Mesothelial cell of epicardium (in vitro differentiated cells): ENCODE measurements around the gene HTRA1. TPM values are rescaled to one million over a fixed set of nuclear protein-coding genes. Genes with fewer than 3 reads are reported as not detected.

Source experiments
- DNase-seq, 2 experiments: peaks; one replicate each; pipeline ENCODE4 v3.0.0; 2021; ENCODE audit warnings: low spot score in 2 of 2; ENCODE audit not compliant: unreplicated experiment in 2 of 2
- H3K27ac Mint-ChIP-seq: 2 replicates; pipeline ENCODE4 v1.8.0; 2021; ENCODE audit warnings: mixed read lengths
- H3K27me3 Mint-ChIP-seq: 2 replicates; pipeline ENCODE4 v1.8.0; 2021; ENCODE audit warnings: low read depth, mixed read lengths
- H3K36me3 Mint-ChIP-seq: 2 replicates; pipeline ENCODE4 v1.8.0; 2021; ENCODE audit warnings: mixed read lengths
- H3K4me1 Mint-ChIP-seq: 2 replicates; pipeline ENCODE4 v1.8.0; 2021; ENCODE audit warnings: mixed read lengths
- H3K4me3 Mint-ChIP-seq: 2 replicates; pipeline ENCODE4 v1.8.0; 2021; ENCODE audit warnings: mild to moderate bottlenecking, moderate library complexity, mixed read lengths
- H3K9me3 Mint-ChIP-seq: 2 replicates; pipeline ENCODE4 v1.8.0; 2021; ENCODE audit warnings: mixed read lengths
- total RNA-seq: library from RNA; stranded (reverse); gene quantifications from 3 replicates; pipeline ENCODE4 v1.2.1, GENCODE V29; 2021
- TF ChIP-seq, protein P1 (sequence below): fragments of 200-600 bp; sonication (generic); IDR thresholded peaks from one replicate; pipeline ENCODE4 v1.5.0; 2021; ENCODE audit warnings: antibody characterized with exemption; ENCODE audit not compliant: unreplicated experiment

Gene HTRA1
- total RNA-seq, 1 donor from 2014 or later = 12.2 TPM

DNA sequence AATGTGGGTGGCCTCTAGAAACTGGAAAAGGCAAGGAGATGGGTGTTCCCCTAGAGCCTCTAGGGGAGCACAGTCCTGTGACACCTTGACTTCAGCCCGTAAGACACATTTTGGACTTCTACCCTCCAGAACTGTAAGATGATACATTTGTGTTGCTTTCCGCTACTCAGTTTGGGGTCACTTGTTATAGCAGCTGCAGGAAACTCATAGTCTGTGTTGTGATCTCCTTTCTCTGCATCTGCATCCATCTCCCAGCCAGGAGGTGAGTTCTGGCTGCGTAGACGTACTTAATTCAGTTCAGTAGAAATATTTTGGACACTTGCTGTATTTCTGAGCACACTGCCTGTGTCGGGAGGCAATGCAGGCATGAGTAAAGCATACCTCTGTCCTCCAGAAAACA lies 69.9 kb downstream of the HTRA1 start:
- Mint-ChIP-seq H3K4me3 (no peak overlapping the region), H3K27ac (no peak overlapping the region), H3K27me3 (peaks cover 55% of the 10 kb centered on the region), H3K4me1 (peaks cover 9% of the 10 kb centered on the region), H3K9me3 (no peaks in the 10 kb centered on the region), H3K36me3 (no peaks in the 10 kb centered on the region)
- no peak for DNase-seq
- TF ChIP-seq, protein P1, sequence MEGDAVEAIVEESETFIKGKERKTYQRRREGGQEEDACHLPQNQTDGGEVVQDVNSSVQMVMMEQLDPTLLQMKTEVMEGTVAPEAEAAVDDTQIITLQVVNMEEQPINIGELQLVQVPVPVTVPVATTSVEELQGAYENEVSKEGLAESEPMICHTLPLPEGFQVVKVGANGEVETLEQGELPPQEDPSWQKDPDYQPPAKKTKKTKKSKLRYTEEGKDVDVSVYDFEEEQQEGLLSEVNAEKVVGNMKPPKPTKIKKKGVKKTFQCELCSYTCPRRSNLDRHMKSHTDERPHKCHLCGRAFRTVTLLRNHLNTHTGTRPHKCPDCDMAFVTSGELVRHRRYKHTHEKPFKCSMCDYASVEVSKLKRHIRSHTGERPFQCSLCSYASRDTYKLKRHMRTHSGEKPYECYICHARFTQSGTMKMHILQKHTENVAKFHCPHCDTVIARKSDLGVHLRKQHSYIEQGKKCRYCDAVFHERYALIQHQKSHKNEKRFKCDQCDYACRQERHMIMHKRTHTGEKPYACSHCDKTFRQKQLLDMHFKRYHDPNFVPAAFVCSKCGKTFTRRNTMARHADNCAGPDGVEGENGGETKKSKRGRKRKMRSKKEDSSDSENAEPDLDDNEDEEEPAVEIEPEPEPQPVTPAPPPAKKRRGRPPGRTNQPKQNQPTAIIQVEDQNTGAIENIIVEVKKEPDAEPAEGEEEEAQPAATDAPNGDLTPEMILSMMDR = no peak

DNA sequence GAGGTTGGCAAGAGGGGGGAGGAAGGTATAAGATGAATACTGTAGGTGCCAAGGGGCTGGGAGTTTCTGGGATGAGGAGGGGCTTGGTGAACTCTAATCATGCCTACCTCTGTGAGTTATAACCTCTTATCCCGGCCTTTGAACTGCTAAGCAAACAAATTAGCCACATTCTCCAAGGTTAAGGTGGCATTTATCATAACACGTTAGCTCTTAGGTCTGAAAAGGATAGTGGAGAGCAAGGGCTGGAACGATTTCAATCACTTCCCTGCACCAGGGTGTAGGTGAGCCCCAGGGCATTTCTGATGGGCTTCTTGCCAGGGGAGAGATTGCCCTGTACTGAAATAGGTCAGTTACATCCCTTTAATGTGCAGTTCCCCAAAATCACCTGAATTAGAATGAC lies 70.6 kb downstream of the HTRA1 start:
- peaks cover 9% of the 10 kb centered on the region for H3K4me1 Mint-ChIP-seq
- no peaks in the 10 kb centered on the region for H3K36me3 Mint-ChIP-seq
- DNase-seq = no peak
- peaks cover 55% of the 10 kb centered on the region for H3K27me3 Mint-ChIP-seq
- no peak overlapping the region for H3K27ac Mint-ChIP-seq
- H3K4me3 Mint-ChIP-seq = no peak overlapping the region
- TF ChIP-seq, protein P1 = no peak
- peaks cover 7% of the 10 kb centered on the region for H3K9me3 Mint-ChIP-seq

DNA sequence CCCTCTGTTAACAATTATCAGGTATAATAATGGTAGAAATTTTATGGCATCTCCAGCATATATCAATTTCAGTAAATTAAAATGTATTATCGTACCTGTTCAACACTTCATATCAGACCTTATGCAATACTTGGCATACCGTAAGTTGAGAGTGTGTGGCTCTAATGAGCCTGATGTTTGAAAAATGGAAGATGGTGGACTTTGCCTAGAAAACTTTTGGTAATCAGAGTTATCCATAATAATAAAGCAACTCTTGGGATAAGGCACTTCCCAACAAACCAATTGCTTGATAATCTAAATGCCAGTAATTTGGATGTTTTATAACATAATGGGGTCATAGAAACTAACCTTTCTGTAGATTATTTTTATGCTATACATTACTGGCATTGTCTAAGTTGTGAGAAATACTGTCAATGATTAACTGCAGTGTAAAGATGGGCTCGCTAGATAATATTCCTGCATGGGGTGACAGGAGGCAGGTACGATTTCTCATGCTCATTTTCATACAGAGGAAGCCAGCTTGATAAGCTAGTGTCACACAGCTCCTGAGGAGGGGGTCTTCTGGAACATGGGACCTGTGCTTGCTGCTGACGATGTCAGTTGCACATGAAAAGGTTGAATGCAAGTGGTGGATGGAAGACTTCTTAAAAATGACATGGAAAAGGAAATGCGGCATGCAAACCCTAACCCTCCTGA lies 71.4 kb downstream of the HTRA1 start:
- Mint-ChIP-seq H3K27ac (no peak overlapping the region), H3K4me3 (no peak overlapping the region), H3K36me3 (no peaks in the 10 kb centered on the region), H3K4me1 (peaks cover 9% of the 10 kb centered on the region), H3K27me3 (peaks cover 54% of the 10 kb centered on the region), H3K9me3 (peaks cover 7% of the 10 kb centered on the region)
- no peak for DNase-seq
- TF ChIP-seq, protein P1 = no peak

DNA sequence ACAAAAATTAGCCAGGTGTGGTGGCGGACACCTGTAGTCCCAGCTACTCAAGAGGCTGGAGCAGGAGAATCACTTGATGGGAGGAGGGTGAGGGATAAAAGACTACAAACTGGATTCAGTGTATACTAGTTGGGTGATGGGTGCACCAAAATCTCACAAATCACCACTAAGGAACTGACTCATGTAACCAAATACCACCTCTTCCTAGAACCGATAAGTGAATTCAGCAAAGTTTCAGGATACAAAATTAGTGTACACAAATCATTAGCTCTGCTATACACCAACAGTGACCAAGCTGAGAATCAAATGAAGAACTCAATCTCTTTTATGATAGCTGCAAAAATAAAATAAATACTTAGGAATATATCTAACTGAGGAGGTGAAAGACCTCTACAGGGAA lies 76.2 kb downstream of the HTRA1 start:
- Mint-ChIP-seq H3K4me1 (no peaks in the 10 kb centered on the region), H3K4me3 (no peak overlapping the region), H3K27me3 (peaks cover 54% of the 10 kb centered on the region), H3K9me3 (peaks cover 7% of the 10 kb centered on the region), H3K36me3 (no peaks in the 10 kb centered on the region), H3K27ac (no peak overlapping the region)
- DNase-seq = no peak
- TF ChIP-seq, protein P1 = no peak

DNA sequence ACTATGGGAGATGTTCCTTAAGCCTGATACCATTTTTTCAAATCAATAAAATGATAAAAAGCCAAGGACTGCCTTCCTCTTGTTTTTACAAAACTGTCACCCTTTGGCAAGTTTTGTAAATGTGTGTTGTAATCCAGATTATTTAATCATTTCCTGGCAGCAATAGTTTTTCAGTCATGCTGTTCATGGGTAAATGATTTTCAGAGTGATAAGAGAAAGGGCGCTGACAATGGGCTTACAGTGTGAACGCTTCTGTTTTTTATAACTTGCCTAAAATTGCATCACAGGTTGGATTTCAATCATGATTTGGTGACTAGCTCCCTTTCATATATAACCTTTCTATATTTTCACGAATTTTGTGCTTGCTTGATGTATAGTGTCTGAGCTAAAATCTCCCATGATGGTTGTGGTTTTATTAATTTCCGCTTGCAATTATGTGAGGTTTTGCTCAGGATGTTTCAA lies 80.2 kb downstream of the HTRA1 start:
- no peak for DNase-seq
- Mint-ChIP-seq H3K27ac (no peak overlapping the region), H3K9me3 (peaks cover 4% of the 10 kb centered on the region), H3K4me1 (no peaks in the 10 kb centered on the region), H3K27me3 (peaks cover 42% of the 10 kb centered on the region), H3K36me3 (no peaks in the 10 kb centered on the region), H3K4me3 (no peak overlapping the region)
- TF ChIP-seq, protein P1 = no peak
